HCT116 (cell line): ENCODE results near the gene CRADD. TPM values are rescaled to one million over a fixed set of nuclear protein-coding genes. Genes with fewer than 3 reads are reported as not detected.

ENCODE experiments used
- ATAC-seq: fragments of 200-7000 bp; cut with Tn5 transposase; 2 replicates; pipeline ENCODE4 v1.9.1; 2020; ENCODE audit warnings: mild to moderate bottlenecking, moderate library complexity
- BruUV-seq: library from RNA; stranded (reverse); fragments of 400-500 nt; replicated peaks from 2 replicates; lab custom pipeline; 2021; lab: Mats Ljungman, UMichigan
- CTCF ChIA-PET: fragments of 300-600 bp; sonication (Branson Sonifier 250); formaldehyde crosslinking; loops from one replicate; lab custom pipeline; 2021; ENCODE audit warnings: antibody characterized with exemption; lab: Charles Lee
- POLR2A ChIA-PET: fragments of 300-600, 350-600 bp; sonication (Branson Sonifier 250); formaldehyde crosslinking; loops from one replicate; lab custom pipeline; 2021; ENCODE audit warnings: antibody characterized with exemption; lab: Charles Lee
- RAD21 ChIA-PET, 2 experiments: fragments of 300-600 bp; sonication (Branson Sonifier 250); formaldehyde crosslinking; loops; one replicate each; lab custom pipeline; 2023; ENCODE audit warnings: low total read pairs in 2 of 2; ENCODE audit not compliant: uncharacterized antibody in 2 of 2, unreplicated experiment in 2 of 2, low non-redundant PET in 1 of 2; lab: Charles Lee
- DNase-seq: peaks from one replicate; pipeline ENCODE4 v3.0.0-alpha.2; 2010; ENCODE audit warnings: low read depth, low spot score
- H2AFZ ChIP-seq: fragments of 200-600 bp; shearing (Covaris generic), sonication (generic); 2 replicates; pipeline ENCODE4 v1.6.1; 2017; ENCODE audit warnings: low read depth, mixed run types, mixed read lengths, antibody characterized with exemption, low read length; ENCODE audit not compliant: poor library complexity, severe bottlenecking
- H3K27ac ChIP-seq: 2 replicates; pipeline ENCODE4 v1.5.1; 2012; ENCODE audit warnings: low read depth, low read length
- H3K27me3 ChIP-seq: fragments of 200-600 bp; sonication (generic); 2 replicates; pipeline ENCODE4 v1.6.1; 2016; ENCODE audit warnings: mixed run types, low read length, mixed read lengths; ENCODE audit not compliant: insufficient read depth
- H3K36me3 ChIP-seq, 2 experiments: fragments of 200-500 bp in 1 of 2; fragments of 200-600 bp in 1 of 2; sonication (Bioruptor generic) in 1 of 2; sonication (generic) in 1 of 2; 2 replicates each; pipeline versions ENCODE4 v1.5.1 to v1.6.1; 2014 to 2016; ENCODE audit warnings: low read length in 2 of 2, inconsistent platforms in 1 of 2, mixed read lengths in 1 of 2, mixed run types in 1 of 2; ENCODE audit not compliant: insufficient read depth in 2 of 2, control insufficient read depth in 1 of 2
- H3K4me1 ChIP-seq, 2 experiments: fragments of 200-600 bp in 1 of 2; sonication (generic) in 1 of 2; 2 replicates each; pipeline versions ENCODE4 v1.5.1 to v1.6.1; 2012 to 2017; ENCODE audit warnings: low read length in 2 of 2, inconsistent platforms in 1 of 2, mild to moderate bottlenecking in 1 of 2, mixed read lengths in 1 of 2, mixed run types in 1 of 2, moderate library complexity in 1 of 2; ENCODE audit not compliant: insufficient read depth in 2 of 2, control insufficient read depth in 1 of 2
- H3K4me2 ChIP-seq: fragments of 200-600 bp; sonication (generic); 2 replicates; pipeline ENCODE4 v1.6.1; 2017; ENCODE audit warnings: mixed run types, low read length, mixed read lengths
- H3K4me3 ChIP-seq, 2 experiments: fragments of 200-600 bp in 1 of 2; sonication (generic) in 1 of 2; replicated peaks in 1 of 2; 2 replicates each; pipeline ENCODE4 v1.5.1; 2011 to 2016; ENCODE audit warnings: low read length in 2 of 2, control low read depth in 1 of 2, low read depth in 1 of 2, mild to moderate bottlenecking in 1 of 2, mixed read lengths in 1 of 2, mixed run types in 1 of 2
- H3K79me2 ChIP-seq: fragments of 200-600 bp; sonication (generic); 2 replicates; pipeline ENCODE4 v1.6.1; 2017; ENCODE audit warnings: mild to moderate bottlenecking, mixed run types, low read length, moderate library complexity, mixed read lengths; ENCODE audit not compliant: insufficient read depth
- H3K9ac ChIP-seq: fragments of 200-600 bp; sonication (generic); 2 replicates; pipeline ENCODE4 v1.6.1; 2016; ENCODE audit warnings: low read length, mixed read lengths
- H3K9me2 ChIP-seq: fragments of 200-600 bp; sonication (generic), shearing (Covaris generic); 2 replicates; pipeline ENCODE4 v1.6.1; 2017; ENCODE audit warnings: mixed run types, mild to moderate bottlenecking, moderate library complexity; ENCODE audit not compliant: insufficient read depth
- H3K9me3 ChIP-seq, 2 experiments: fragments of 200-500 bp in 1 of 2; fragments of 200-600 bp in 1 of 2; sonication (Bioruptor generic) in 1 of 2; sonication (generic) in 1 of 2; 2 replicates each; pipeline ENCODE4 v1.6.1; 2014 to 2017; ENCODE audit warnings: low read length in 2 of 2, mixed read lengths in 2 of 2, inconsistent platforms in 1 of 2, low read depth in 1 of 2, mild to moderate bottlenecking in 1 of 2, mixed run types in 1 of 2, moderate library complexity in 1 of 2; ENCODE audit not compliant: control insufficient read depth in 1 of 2, insufficient read depth in 1 of 2
- H4K20me1 ChIP-seq: fragments of 200-600 bp; sonication (generic), shearing (Covaris generic); 2 replicates; pipeline ENCODE4 v1.6.1; 2017; ENCODE audit warnings: mixed run types, mild to moderate bottlenecking, moderate library complexity; ENCODE audit not compliant: insufficient read depth
- ATF3 ChIP-seq: IDR thresholded peaks from 2 replicates; pipeline ENCODE4 v1.6.1; 2012
- CEBPB ChIP-seq: IDR thresholded peaks from 2 replicates; pipeline ENCODE4 v1.6.1; 2012; ENCODE audit warnings: low read depth
- CTCF ChIP-seq, 3 experiments: fragments of 200-600 bp in 1 of 3; sonication (generic) in 1 of 3; IDR thresholded peaks in 2 of 3; conservative IDR thresholded peaks in 1 of 3; 2 replicates each; pipeline ENCODE4 v1.5.1; 2012 to 2017; ENCODE audit warnings: low read depth in 2 of 3, low read length in 2 of 3, antibody characterized with exemption in 1 of 3, borderline replicate concordance in 1 of 3, control low read depth in 1 of 3, mild to moderate bottlenecking in 1 of 3, mixed read lengths in 1 of 3, mixed run types in 1 of 3, moderate library complexity in 1 of 3; ENCODE audit not compliant: insufficient read depth in 1 of 3
- ELF1 ChIP-seq: IDR thresholded peaks from 2 replicates; pipeline ENCODE4 v1.6.1; 2012; ENCODE audit warnings: low read depth, borderline replicate concordance
- EZH2 ChIP-seq: fragments of 200-600 bp; sonication (generic); IDR thresholded peaks from 2 replicates; pipeline ENCODE4 v1.6.1; 2017; ENCODE audit warnings: antibody characterized with exemption, mixed run types
- FOSL1 ChIP-seq: IDR thresholded peaks from 2 replicates; pipeline ENCODE4 v1.6.1; 2012; ENCODE audit warnings: low read depth
- JUND ChIP-seq: IDR thresholded peaks from 2 replicates; pipeline ENCODE4 v1.6.1; 2012
- POLR2A ChIP-seq: IDR thresholded peaks from 2 replicates; pipeline ENCODE4 v1.7.0; 2011; ENCODE audit warnings: borderline replicate concordance; ENCODE audit not compliant: insufficient read depth, insufficient read length; ENCODE audit errors: extremely low read depth
- POLR2AphosphoS5 ChIP-seq: IDR thresholded peaks from 2 replicates; pipeline ENCODE4 v1.6.1; 2011; ENCODE audit warnings: mild to moderate bottlenecking, low read depth, low read length, moderate library complexity
- RAD21 ChIP-seq: IDR thresholded peaks from 2 replicates; pipeline ENCODE4 v1.6.1; 2012; ENCODE audit warnings: low read depth, mild to moderate bottlenecking
- SIN3A ChIP-seq: IDR thresholded peaks from 2 replicates; pipeline ENCODE4 v1.6.1; 2012; ENCODE audit warnings: low read depth
- SP1 ChIP-seq: IDR thresholded peaks from 2 replicates; pipeline ENCODE4 v1.6.1; 2012; ENCODE audit warnings: low read depth
- TCF7L2 ChIP-seq: IDR thresholded peaks from 2 replicates; pipeline ENCODE4 v1.7.0; 2011; ENCODE audit warnings: borderline replicate concordance, inconsistent platforms; ENCODE audit not compliant: insufficient read depth, insufficient read length; ENCODE audit errors: extremely low read depth
- YY1 ChIP-seq: IDR thresholded peaks from 2 replicates; pipeline ENCODE4 v1.6.1; 2011; ENCODE audit warnings: low read length, low read depth, moderate library complexity, mild to moderate bottlenecking; ENCODE audit not compliant: insufficient replicate concordance; ENCODE audit errors: extremely low read depth
- ZFX ChIP-seq: fragments of 450-650 bp; IDR thresholded peaks from 2 replicates; pipeline ENCODE4 v1.6.1; 2017
- ZNF274 ChIP-seq: fragments of 200-500 bp; sonication (Bioruptor generic); IDR thresholded peaks from 2 replicates; pipeline ENCODE4 v1.6.1; 2014; ENCODE audit warnings: mild to moderate bottlenecking, low read depth, low read length, inconsistent platforms
- intact Hi-C: fragments of 100-400 bp; cut with micrococcal nuclease; formaldehyde crosslinking; loops from 2 replicates; pipeline ENCODE4 v1.10.0; 2022
- total RNA-seq: library from RNA; stranded (reverse); gene quantifications from one replicate; pipeline ENCODE4 v1.2.1, GENCODE V29; 2021; ENCODE audit not compliant: unreplicated experiment
- TF ChIP-seq, protein P1 (sequence below): IDR thresholded peaks from 2 replicates; pipeline ENCODE4 v1.6.1; 2011; ENCODE audit warnings: mild to moderate bottlenecking, low read length, moderate library complexity; ENCODE audit not compliant: insufficient replicate concordance; ENCODE audit errors: extremely low read depth
- TF ChIP-seq, protein P2 (sequence below): IDR thresholded peaks from 2 replicates; pipeline ENCODE4 v1.6.1; 2012
- TF ChIP-seq, protein P3 (sequence below): IDR thresholded peaks from 2 replicates; pipeline ENCODE4 v1.6.1; 2012; ENCODE audit warnings: low read depth

The CRADD gene
- total RNA-seq, 1 experiment from 2014 or later, result 12.2 TPM

DNA sequence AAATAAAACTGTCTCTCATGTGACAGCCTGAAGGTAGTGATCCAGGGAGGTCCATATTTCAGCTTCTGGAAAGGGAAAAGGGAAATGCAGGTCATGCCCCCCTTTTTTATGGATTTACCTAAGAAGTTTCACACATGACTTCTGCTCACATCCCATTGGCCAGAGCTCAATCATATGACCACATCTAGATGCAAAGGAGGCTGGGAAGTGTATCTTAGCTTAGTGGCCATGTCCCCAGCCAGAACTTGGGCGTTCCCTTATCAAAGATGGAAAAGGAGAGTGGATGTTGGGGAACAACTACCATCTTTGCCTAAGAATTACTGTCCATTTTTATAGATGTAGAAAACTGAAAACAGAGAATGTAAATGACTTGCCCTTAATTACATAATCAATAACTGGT is 26.5 kb upstream of the CRADD start:
- RAD21 ChIA-PET, result no interaction called here
- intact Hi-C loops, result no loop called here
- Histone ChIP-seq H2AFZ (peak overlapping the region; percentile 45), H3K9me2 (no peaks in the 10 kb centered on the region; the same call in 1 of the 2 replicates), H3K9ac (no peak overlapping the region)
- CTCF ChIA-PET, result no interaction called here
- TF ChIP-seq POLR2A (no peak), TCF7L2 (no peak), CTCF (IDR thresholded peaks at IDR 0.05 in 2 of 3, conservative IDR thresholded peaks at IDR 0.05 in 1 of 3; ENCODE audit: borderline replicate concordance in 1 of 3, insufficient read depth in 1 of 3, low read depth in 2 of 3, low read length in 2 of 3) (no peak), EZH2 (no peak), ATF3 (no peak), FOSL1 (no peak), SP1 (no peak), SIN3A (no peak), ZFX (no peak), POLR2AphosphoS5 (no peak), YY1 (no peak), ELF1 (no peak), JUND (no peak), ZNF274 (no peak), CEBPB (no peak), RAD21 (no peak)
- TF ChIP-seq, protein P1, sequence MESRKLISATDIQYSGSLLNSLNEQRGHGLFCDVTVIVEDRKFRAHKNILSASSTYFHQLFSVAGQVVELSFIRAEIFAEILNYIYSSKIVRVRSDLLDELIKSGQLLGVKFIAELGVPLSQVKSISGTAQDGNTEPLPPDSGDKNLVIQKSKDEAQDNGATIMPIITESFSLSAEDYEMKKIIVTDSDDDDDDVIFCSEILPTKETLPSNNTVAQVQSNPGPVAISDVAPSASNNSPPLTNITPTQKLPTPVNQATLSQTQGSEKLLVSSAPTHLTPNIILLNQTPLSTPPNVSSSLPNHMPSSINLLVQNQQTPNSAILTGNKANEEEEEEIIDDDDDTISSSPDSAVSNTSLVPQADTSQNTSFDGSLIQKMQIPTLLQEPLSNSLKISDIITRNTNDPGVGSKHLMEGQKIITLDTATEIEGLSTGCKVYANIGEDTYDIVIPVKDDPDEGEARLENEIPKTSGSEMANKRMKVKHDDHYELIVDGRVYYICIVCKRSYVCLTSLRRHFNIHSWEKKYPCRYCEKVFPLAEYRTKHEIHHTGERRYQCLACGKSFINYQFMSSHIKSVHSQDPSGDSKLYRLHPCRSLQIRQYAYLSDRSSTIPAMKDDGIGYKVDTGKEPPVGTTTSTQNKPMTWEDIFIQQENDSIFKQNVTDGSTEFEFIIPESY, result no peak
- TF ChIP-seq, protein P2, sequence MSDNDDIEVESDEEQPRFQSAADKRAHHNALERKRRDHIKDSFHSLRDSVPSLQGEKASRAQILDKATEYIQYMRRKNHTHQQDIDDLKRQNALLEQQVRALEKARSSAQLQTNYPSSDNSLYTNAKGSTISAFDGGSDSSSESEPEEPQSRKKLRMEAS, result no peak
- TF ChIP-seq, protein P3, sequence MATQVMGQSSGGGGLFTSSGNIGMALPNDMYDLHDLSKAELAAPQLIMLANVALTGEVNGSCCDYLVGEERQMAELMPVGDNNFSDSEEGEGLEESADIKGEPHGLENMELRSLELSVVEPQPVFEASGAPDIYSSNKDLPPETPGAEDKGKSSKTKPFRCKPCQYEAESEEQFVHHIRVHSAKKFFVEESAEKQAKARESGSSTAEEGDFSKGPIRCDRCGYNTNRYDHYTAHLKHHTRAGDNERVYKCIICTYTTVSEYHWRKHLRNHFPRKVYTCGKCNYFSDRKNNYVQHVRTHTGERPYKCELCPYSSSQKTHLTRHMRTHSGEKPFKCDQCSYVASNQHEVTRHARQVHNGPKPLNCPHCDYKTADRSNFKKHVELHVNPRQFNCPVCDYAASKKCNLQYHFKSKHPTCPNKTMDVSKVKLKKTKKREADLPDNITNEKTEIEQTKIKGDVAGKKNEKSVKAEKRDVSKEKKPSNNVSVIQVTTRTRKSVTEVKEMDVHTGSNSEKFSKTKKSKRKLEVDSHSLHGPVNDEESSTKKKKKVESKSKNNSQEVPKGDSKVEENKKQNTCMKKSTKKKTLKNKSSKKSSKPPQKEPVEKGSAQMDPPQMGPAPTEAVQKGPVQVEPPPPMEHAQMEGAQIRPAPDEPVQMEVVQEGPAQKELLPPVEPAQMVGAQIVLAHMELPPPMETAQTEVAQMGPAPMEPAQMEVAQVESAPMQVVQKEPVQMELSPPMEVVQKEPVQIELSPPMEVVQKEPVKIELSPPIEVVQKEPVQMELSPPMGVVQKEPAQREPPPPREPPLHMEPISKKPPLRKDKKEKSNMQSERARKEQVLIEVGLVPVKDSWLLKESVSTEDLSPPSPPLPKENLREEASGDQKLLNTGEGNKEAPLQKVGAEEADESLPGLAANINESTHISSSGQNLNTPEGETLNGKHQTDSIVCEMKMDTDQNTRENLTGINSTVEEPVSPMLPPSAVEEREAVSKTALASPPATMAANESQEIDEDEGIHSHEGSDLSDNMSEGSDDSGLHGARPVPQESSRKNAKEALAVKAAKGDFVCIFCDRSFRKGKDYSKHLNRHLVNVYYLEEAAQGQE, result no peak
- TF ChIP-seq, all 23 proteins: peak for 0
- no peaks in the 10 kb centered on the region for H3K9me3 ChIP-seq
- no peaks in the 10 kb centered on the region for H3K79me2 ChIP-seq
- POLR2A ChIA-PET, result no interaction called here
- DNase-seq (no peak), ATAC-seq (no peak)
- no peak overlapping the region for H3K4me2 ChIP-seq
- H3K27ac ChIP-seq, result no peak overlapping the region
- H3K4me1 ChIP-seq, result no peaks in the 10 kb centered on the region
- H4K20me1 ChIP-seq, result no peaks in the 10 kb centered on the region
- H3K27me3 ChIP-seq, result no peaks in the 10 kb centered on the region
- H3K4me3 ChIP-seq, result no peak overlapping the region
- H3K36me3 ChIP-seq, result no peaks in the 10 kb centered on the region
- BruUV-seq, result no TSS peak
